GM23248 (cell line): ENCODE results near the gene ZNF682. TPM values are rescaled to one million over a fixed set of nuclear protein-coding genes. Genes with fewer than 3 reads are reported as not detected.

Experiments
- DNase-seq: peaks from one replicate; pipeline ENCODE4 v3.0.0-alpha.2; 2015
- H2AFZ ChIP-seq: fragments of 200-600 bp; sonication (generic); 2 replicates; pipeline ENCODE4 v1.6.1; 2016; ENCODE audit warnings: antibody characterized with exemption
- H3F3A ChIP-seq: fragments of 200-600 bp; sonication (generic); 2 replicates; pipeline ENCODE4 v1.6.1; 2016; ENCODE audit warnings: mild to moderate bottlenecking, antibody characterized with exemption, mixed run types; ENCODE audit not compliant: insufficient read depth
- H3K27ac ChIP-seq: fragments of 200-600 bp; sonication (generic); 2 replicates; pipeline ENCODE4 v1.5.1; 2016; ENCODE audit warnings: mild to moderate bottlenecking
- H3K27me3 ChIP-seq: fragments of 200-600 bp; sonication (generic); replicated peaks from 2 replicates; pipeline ENCODE4 v1.6.1; 2016; ENCODE audit warnings: mild to moderate bottlenecking; ENCODE audit not compliant: insufficient read depth
- H3K36me3 ChIP-seq: fragments of 200-600 bp; sonication (generic); 2 replicates; pipeline ENCODE4 v1.6.1; 2016; ENCODE audit warnings: low read depth, mild to moderate bottlenecking
- H3K4me1 ChIP-seq: fragments of 200-600 bp; sonication (generic); 2 replicates; pipeline ENCODE4 v1.6.1; 2016; ENCODE audit warnings: mild to moderate bottlenecking; ENCODE audit not compliant: insufficient read depth
- H3K4me2 ChIP-seq: fragments of 200-600 bp; sonication (generic); one replicate; pipeline ENCODE4 v1.6.1; 2016; ENCODE audit warnings: mild to moderate bottlenecking; ENCODE audit not compliant: unreplicated experiment
- H3K4me3 ChIP-seq: fragments of 200-600 bp; sonication (generic); 2 replicates; pipeline ENCODE4 v1.5.1; 2016; ENCODE audit warnings: mild to moderate bottlenecking
- H3K79me2 ChIP-seq: fragments of 200-600 bp; sonication (generic); 2 replicates; pipeline ENCODE4 v1.6.1; 2016; ENCODE audit warnings: mild to moderate bottlenecking; ENCODE audit not compliant: insufficient read depth
- H3K9ac ChIP-seq: fragments of 200-600 bp; sonication (generic); 2 replicates; pipeline ENCODE4 v1.6.1; 2016; ENCODE audit warnings: mild to moderate bottlenecking
- H3K9me2 ChIP-seq: fragments of 200-600 bp; sonication (generic); 2 replicates; pipeline ENCODE4 v1.6.1; 2016; ENCODE audit warnings: mixed run types, mild to moderate bottlenecking, moderate library complexity; ENCODE audit not compliant: insufficient read depth
- H3K9me3 ChIP-seq: fragments of 200-600 bp; sonication (generic); one replicate; pipeline ENCODE4 v1.6.1; 2017; ENCODE audit warnings: low read depth
- H4K20me1 ChIP-seq: fragments of 200-600 bp; sonication (generic); 2 replicates; pipeline ENCODE4 v1.6.0; 2016; ENCODE audit not compliant: insufficient read depth
- EZH2 ChIP-seq: fragments of 200-600 bp; sonication (generic); IDR thresholded peaks from 2 replicates; pipeline ENCODE4 v1.6.1; 2018; ENCODE audit warnings: antibody characterized with exemption, mild to moderate bottlenecking; ENCODE audit not compliant: insufficient read depth, poor library complexity, severe bottlenecking
- EZH2phosphoT487 ChIP-seq: fragments of 200-600 bp; sonication (generic); IDR thresholded peaks from 2 replicates; pipeline ENCODE4 v1.6.1; 2018; ENCODE audit warnings: antibody characterized with exemption, moderate library complexity, mild to moderate bottlenecking, low read depth; ENCODE audit not compliant: insufficient read depth
- WGBS, 2 experiments: methylation state at CpG; one replicate each; pipeline ENCODE4 v1.1.6; 2015 to 2017; ENCODE audit warnings: low lambda C conversion rate in 2 of 2, low coverage in 1 of 2; ENCODE audit errors: missing lambda C conversion rate in 2 of 2; 5-methylcytosine and 5-hydroxymethylcytosine counted together
- in situ Hi-C: fragments of 300-500 bp; cut with MboI; formaldehyde crosslinking; loops from 2 replicates; pipeline ENCODE4 v1.15.0; 2020
- polyA plus RNA-seq: library from polyadenylated mRNA; unstranded; fragments of >200 nt; fragmentation: Nextera tagmentation; extraction: Ambion mirVana; gene quantifications from 2 replicates; pipeline ENCODE4 v1.2.1, GENCODE V29; 2016
- total RNA-seq: library from RNA; depleted of rRNA; stranded (reverse); fragments of >200 nt; shearing (Covaris generic); gene quantifications from 2 replicates; pipeline ENCODE4 v1.2.3, GENCODE V29; 2014

The ZNF682 gene
- total and polyA plus RNA-seq, 2 experiments from 2014 or later: 3.0 to 4.9 TPM

- H2AFZ ChIP-seq: no peak overlapping the region
- H3K4me2 ChIP-seq: no peak overlapping the region
- no peak overlapping the region for H3K9ac ChIP-seq
- no peaks in the 10 kb centered on the region for H3K27me3 ChIP-seq
- H3K9me2 ChIP-seq: no peaks in the 10 kb centered on the region
- peaks cover 24% of the 10 kb centered on the region for H3K79me2 ChIP-seq
- H3K27ac ChIP-seq: no peak overlapping the region
- no peak overlapping the region for H3K4me3 ChIP-seq
- no peaks in the 10 kb centered on the region for H3K9me3 ChIP-seq
- DNase-seq: no peak
- TF ChIP-seq EZH2: no peak
- no peak for TF ChIP-seq EZH2phosphoT487
- H3K4me1 ChIP-seq: 0 out of 2 replicates have a peak, but pooled peaks cover 4% of the 10 kb centered on the region
- in situ Hi-C loops: no loop called here
- WGBS, 2 experiments: 95 to 96% methylated on average over 5 of the region's 5 CpGs
- H3K36me3 ChIP-seq: no peaks in the 10 kb centered on the region
- no peaks in the 10 kb centered on the region for H3F3A ChIP-seq
- no peaks in the 10 kb centered on the region for H4K20me1 ChIP-seq
Observed at GRCh38 chr19:20035935-20036334, 3.4 kb downstream of the ZNF682 start.

DNA sequence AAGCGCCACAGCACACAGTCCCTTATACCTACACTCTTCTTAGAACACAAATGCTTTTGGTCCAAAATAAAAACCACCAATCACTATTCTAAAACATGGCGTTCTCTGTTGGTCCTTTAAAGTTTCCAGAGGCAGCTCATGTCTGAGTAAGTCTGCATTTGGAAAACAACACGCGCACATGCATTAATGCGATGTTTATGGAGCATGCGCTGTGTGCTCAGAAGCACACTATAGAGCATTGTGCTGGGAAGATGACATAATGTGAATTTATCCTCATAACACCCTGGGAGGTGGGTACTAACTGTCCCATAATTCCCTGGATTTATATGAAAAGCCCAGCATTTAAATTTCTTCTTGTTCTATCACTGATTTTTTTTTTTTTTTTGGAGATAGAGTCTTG lies 10.7 kb downstream of the ZNF682 start:
- Histone ChIP-seq H3K4me1 (no peaks in the 10 kb centered on the region), H3K4me2 (no peak overlapping the region), H3K4me3 (no peak overlapping the region), H4K20me1 (no peaks in the 10 kb centered on the region), H3F3A (no peaks in the 10 kb centered on the region), H3K27me3 (no peaks in the 10 kb centered on the region), H3K79me2 (no peaks in the 10 kb centered on the region), H3K9me2 (no peaks in the 10 kb centered on the region), H2AFZ (no peak overlapping the region), H3K27ac (no peak overlapping the region), H3K9ac (no peak overlapping the region), H3K36me3 (peaks cover 4% of the 10 kb centered on the region; the same call in 1 of the 2 replicates), H3K9me3 (no peaks in the 10 kb centered on the region)
- in situ Hi-C loops: no loop called here
- no peak for DNase-seq
- TF ChIP-seq EZH2 (no peak), EZH2phosphoT487 (no peak)
- 97% methylated on average over 6 of the region's 6 CpGs for WGBS, 2 experiments

GRCh38 chr19:20005741-20006140 lies 33.6 kb downstream of the ZNF682 start:
- Histone ChIP-seq H3K36me3 (peaks cover 45% of the 10 kb centered on the region), H2AFZ (no peak overlapping the region), H3K4me1 (no peaks in the 10 kb centered on the region), H3F3A (0 out of 2 replicates have a peak, but pooled peaks cover 8% of the 10 kb centered on the region), H3K4me3 (no peak overlapping the region), H3K27ac (no peak overlapping the region), H3K9ac (no peak overlapping the region), H3K79me2 (no peaks in the 10 kb centered on the region), H3K9me3 (peaks cover 15% of the 10 kb centered on the region), H3K27me3 (no peaks in the 10 kb centered on the region), H3K9me2 (no peaks in the 10 kb centered on the region), H3K4me2 (no peak overlapping the region), H4K20me1 (no peaks in the 10 kb centered on the region)
- 99 to 100% methylated on average over 2 of the region's 2 CpGs for WGBS, 2 experiments
- no peak for TF ChIP-seq EZH2phosphoT487
- no peak for TF ChIP-seq EZH2
- no peak for DNase-seq
- in situ Hi-C loops: no loop called here

DNA sequence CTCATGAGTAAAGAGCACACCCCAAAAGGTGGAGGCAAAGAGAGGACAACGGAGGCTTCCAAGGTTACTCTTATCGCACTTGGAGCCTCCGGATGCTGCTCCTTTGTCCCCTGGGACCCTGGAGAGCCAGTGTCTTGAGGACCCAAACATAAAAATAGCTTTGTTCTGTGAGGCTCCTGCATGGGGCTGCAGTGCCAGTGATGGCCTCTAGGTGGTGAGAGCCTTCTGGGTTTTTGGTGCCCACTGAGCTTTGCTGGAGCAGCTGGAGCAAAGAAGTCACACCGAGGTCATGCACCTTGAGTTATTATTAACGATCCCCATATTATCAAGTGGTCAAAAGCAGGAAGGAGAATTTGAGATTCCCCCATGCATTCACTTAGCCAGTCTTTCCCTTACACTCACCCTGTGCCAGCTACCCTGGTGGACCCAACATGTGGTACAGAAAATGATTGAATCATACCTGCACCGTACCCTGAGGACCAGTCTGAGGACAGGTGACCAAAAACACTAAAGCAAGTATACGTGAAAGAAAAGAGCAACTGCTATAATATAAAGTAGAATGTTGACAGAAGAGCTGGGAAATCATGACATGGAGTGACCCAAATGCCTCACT lies 41.5 kb downstream of the ZNF682 start:
- H2AFZ ChIP-seq: no peak overlapping the region
- no peaks in the 10 kb centered on the region for H3K4me1 ChIP-seq
- no peaks in the 10 kb centered on the region for H4K20me1 ChIP-seq
- H3K4me3 ChIP-seq: no peak overlapping the region
- no peaks in the 10 kb centered on the region for H3K36me3 ChIP-seq
- TF ChIP-seq EZH2phosphoT487 (no peak), EZH2 (no peak)
- H3K79me2 ChIP-seq: no peaks in the 10 kb centered on the region
- no peak overlapping the region for H3K9ac ChIP-seq
- in situ Hi-C loops: no loop called here
- H3K9me3 ChIP-seq: peaks cover 4% of the 10 kb centered on the region
- H3K9me2 ChIP-seq: no peaks in the 10 kb centered on the region
- WGBS, 2 experiments: 10 to 13% methylated on average over 7 of the region's 7 CpGs
- DNase-seq: peak; percentile 45
- H3K27me3 ChIP-seq: no peaks in the 10 kb centered on the region
- no peaks in the 10 kb centered on the region for H3F3A ChIP-seq
- no peak overlapping the region for H3K27ac ChIP-seq
- H3K4me2 ChIP-seq: no peak overlapping the region
